ENCODE measurements around the gene CCL4L2.

DNA sequence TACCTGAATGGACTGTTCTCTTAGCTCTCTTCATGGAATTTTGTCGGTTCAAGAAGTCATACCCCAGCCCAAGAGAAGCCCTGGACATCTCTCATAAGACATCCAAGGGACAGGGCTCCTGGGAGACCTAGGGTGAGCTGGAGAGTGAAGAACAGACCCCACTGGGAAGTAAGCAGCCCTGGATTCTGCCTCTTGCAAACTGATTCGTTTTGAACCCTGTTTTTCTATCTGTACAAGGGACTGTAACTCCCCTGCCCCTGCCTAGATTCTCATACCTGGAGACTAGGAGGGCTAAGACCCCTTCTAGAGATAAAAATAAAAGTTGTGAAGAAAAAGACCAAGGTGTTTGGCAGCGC lies 14.8 kb upstream of the CCL4L2 start:
- TF ChIP-seq, protein P1, sequence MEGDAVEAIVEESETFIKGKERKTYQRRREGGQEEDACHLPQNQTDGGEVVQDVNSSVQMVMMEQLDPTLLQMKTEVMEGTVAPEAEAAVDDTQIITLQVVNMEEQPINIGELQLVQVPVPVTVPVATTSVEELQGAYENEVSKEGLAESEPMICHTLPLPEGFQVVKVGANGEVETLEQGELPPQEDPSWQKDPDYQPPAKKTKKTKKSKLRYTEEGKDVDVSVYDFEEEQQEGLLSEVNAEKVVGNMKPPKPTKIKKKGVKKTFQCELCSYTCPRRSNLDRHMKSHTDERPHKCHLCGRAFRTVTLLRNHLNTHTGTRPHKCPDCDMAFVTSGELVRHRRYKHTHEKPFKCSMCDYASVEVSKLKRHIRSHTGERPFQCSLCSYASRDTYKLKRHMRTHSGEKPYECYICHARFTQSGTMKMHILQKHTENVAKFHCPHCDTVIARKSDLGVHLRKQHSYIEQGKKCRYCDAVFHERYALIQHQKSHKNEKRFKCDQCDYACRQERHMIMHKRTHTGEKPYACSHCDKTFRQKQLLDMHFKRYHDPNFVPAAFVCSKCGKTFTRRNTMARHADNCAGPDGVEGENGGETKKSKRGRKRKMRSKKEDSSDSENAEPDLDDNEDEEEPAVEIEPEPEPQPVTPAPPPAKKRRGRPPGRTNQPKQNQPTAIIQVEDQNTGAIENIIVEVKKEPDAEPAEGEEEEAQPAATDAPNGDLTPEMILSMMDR (conservative IDR thresholded peaks at IDR 0.05; ENCODE audit: low read length), result no peak
- TF ChIP-seq EZH2phosphoT487 (IDR thresholded peaks at IDR 0.05; ENCODE audit: borderline replicate concordance, low read depth, low read length), result no peak

Data from OCI-LY7 (cell line).